ENCODE data around the gene FBP1. TPM values are rescaled to one million over a fixed set of nuclear protein-coding genes. Genes with fewer than 3 reads are reported as not detected.
A peak's percentile ranks its signal among the peaks of the same experiment; 100 is the strongest.

Gene FBP1
- total RNA-seq, 4 donors from 2014 or later, result 20.3 to 31.8 (median 23.1) TPM

- H3K4me3 ChIP-seq (replicated peaks in 1 of 3), result no peak overlapping the region
- peaks cover 12 to 15% of the 10 kb centered on the region in 2 donors for H3K4me1 ChIP-seq
- 32 to 33% methylated on average over 7 of the region's 7 CpGs for WGBS, 2 donors
- peak overlapping the region; percentile 18 to 41 (median 35) for H3K27ac ChIP-seq
- intact Hi-C loops (cut with DNase I), result loop anchor here (10.0 kb wide), 1 partner anchor 100 kb away; no protein-coding TSS in a partner anchor
- TF ChIP-seq, protein P1, sequence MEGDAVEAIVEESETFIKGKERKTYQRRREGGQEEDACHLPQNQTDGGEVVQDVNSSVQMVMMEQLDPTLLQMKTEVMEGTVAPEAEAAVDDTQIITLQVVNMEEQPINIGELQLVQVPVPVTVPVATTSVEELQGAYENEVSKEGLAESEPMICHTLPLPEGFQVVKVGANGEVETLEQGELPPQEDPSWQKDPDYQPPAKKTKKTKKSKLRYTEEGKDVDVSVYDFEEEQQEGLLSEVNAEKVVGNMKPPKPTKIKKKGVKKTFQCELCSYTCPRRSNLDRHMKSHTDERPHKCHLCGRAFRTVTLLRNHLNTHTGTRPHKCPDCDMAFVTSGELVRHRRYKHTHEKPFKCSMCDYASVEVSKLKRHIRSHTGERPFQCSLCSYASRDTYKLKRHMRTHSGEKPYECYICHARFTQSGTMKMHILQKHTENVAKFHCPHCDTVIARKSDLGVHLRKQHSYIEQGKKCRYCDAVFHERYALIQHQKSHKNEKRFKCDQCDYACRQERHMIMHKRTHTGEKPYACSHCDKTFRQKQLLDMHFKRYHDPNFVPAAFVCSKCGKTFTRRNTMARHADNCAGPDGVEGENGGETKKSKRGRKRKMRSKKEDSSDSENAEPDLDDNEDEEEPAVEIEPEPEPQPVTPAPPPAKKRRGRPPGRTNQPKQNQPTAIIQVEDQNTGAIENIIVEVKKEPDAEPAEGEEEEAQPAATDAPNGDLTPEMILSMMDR (IDR thresholded peaks at IDR 0.05), result no peak
- no peak for TF ChIP-seq POLR2A (IDR thresholded peaks at IDR 0.05)
- no peaks in the 10 kb centered on the region for H3K9me3 ChIP-seq
- H3K27me3 ChIP-seq, result no peaks in the 10 kb centered on the region
- no peak for DNase-seq
- no peaks in the 10 kb centered on the region for H3K36me3 ChIP-seq
These were observed 35.9 kb upstream of the FBP1 start for GRCh38 chr9:94675008-94675881.

DNA sequence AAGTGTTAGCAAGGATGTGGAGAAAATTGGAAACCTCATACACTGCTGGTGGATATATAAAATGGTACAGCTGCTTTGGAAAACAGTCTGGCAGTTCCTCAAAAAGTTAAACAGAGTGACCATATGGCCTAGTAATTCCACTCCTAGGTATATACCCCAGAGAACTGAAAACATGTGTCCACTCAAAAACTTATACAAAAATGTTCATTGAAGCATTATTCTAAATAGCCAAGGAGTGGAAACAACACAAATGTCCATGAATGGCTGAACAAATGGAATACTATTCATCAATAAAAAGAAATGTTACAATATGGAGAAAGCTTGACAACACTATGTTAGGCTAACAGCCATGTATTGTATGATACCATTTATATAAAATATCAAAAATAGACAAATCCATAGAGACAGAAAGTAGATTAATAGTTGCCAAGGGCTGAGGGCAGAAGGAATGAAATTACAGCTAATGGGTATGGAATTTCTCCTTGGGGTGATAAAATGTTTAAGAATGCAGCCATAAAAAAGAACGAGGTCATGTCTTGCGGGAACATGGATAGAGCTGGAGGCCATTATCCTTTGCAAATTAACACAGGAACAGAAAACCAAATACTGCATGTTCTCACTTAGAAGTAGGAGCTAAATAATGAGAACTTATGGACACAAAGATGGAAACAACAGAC is 33.6 kb upstream of the FBP1 start:
- Histone ChIP-seq H3K9me3 (no peaks in the 10 kb centered on the region), H3K4me3 (replicated peaks in 1 of 3) (no peak overlapping the region), H3K36me3 (no peaks in the 10 kb centered on the region), H3K27ac (no peak overlapping the region), H3K4me1 (peaks cover 12 to 15% of the 10 kb centered on the region in 2 donors), H3K27me3 (no peaks in the 10 kb centered on the region)
- DNase-seq, result no peak
- 88 to 89% methylated on average over 2 of the region's 2 CpGs for WGBS, 2 donors
- TF ChIP-seq POLR2A (IDR thresholded peaks at IDR 0.05), result no peak
- intact Hi-C loops (cut with DNase I), result loop anchor here (10.0 kb wide), 1 partner anchor 102 kb away; no protein-coding TSS in a partner anchor

DNA sequence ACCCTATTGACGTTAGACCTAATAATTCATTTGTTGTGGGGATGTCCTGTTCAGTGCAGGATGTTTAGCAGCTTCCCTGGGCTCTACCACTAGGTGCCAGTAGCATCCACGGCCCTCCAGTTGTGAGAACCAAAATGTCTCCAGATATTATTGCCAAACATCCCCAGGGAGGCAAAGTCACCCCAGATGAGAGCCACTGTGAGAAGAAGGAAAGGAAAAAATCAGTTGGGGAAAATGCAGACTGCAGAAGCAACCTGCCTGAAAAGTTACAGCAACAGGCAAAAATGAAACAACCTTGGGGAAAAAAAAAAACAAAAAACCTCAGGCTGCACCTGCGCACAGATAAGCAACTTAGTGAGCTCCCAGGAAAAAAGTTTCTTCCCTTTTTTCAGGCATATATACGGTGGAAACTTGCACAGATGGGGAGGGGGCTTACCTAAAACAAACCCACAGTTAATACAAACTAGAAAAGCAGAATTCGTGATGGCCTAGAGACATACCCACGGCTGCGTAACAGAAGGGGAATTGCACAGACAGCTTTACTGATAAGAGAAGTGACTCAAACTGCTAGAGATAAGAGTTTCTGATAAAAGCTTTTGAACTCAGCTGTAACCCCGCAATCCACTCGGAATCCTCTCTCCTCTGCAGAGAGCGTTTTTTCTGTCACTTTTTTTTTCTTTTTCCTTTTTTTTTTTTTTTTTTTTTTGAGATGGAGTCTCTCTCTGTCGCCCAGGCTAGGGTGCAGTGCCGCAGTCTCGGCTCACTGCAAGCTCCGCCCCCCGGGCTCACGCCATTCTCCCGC is 29.8 kb upstream of the FBP1 start:
- no peak overlapping the region for H3K4me3 ChIP-seq (replicated peaks in 1 of 3)
- TF ChIP-seq, protein P1 (IDR thresholded peaks at IDR 0.05), result peak; percentile 28 to 82 (median 68)
- TF ChIP-seq POLR2A (IDR thresholded peaks at IDR 0.05), result no peak
- peak; percentile 62 to 66 for DNase-seq
- no peaks in the 10 kb centered on the region for H3K9me3 ChIP-seq
- H3K27me3 ChIP-seq, result no peaks in the 10 kb centered on the region
- no peak overlapping the region for H3K27ac ChIP-seq
- H3K4me1 ChIP-seq, result no peaks in the 10 kb centered on the region
- WGBS, 2 donors, result 36 to 39% methylated on average over 17 of the region's 17 CpGs
- no peaks in the 10 kb centered on the region for H3K36me3 ChIP-seq
- intact Hi-C loops (cut with DNase I), result no loop called here

DNA sequence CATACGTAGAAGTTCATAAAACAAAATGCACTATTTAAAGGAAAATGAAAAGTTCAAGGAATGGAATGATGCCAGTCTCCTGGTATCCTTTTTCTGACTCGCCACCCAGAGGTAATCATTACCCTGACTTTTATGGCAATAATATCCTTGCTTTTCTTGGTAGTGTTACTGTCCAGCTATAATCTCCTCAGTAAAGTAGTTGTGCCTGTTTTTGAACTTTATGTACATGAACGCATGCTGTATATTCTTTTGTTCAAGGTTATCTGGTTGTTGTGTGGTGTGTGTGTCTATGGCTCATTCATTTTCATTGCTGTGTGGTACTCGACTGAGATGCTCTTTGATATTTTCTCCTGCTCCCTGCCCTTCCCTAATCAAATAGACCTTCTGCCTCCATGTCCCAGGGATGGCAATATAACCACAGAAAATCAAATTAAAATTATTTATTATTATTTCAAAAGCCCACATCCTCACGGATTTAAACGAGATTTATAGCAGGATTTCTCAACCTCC is 29.2 kb upstream of the FBP1 start:
- H3K27me3 ChIP-seq, result no peaks in the 10 kb centered on the region
- TF ChIP-seq, protein P1 (IDR thresholded peaks at IDR 0.05), result no peak
- no peak for TF ChIP-seq POLR2A (IDR thresholded peaks at IDR 0.05)
- 64 to 65% methylated on average over 6 of the region's 6 CpGs for WGBS, 2 donors

More for the DNA sequence above, 29.2 kb upstream of the FBP1 start:
- no peaks in the 10 kb centered on the region for H3K4me1 ChIP-seq
- H3K9me3 ChIP-seq, result no peaks in the 10 kb centered on the region
- no peak overlapping the region for H3K4me3 ChIP-seq (replicated peaks in 1 of 3)
- H3K36me3 ChIP-seq, result no peaks in the 10 kb centered on the region
- H3K27ac ChIP-seq, result no peak overlapping the region
- intact Hi-C loops (cut with DNase I), result no loop called here
- DNase-seq, result no peak

Measured in thyroid gland (tissue), 4 donors.